ENCODE results near the gene MICAL2. TPM values are rescaled to one million over a fixed set of nuclear protein-coding genes. Genes with fewer than 3 reads are reported as not detected.

MICAL2 gene
- total and polyA plus RNA-seq, 2 donors (not counting 3 experiments of a cell fraction or from before 2014, with no cell fraction given) = 67.6 to 200 TPM

GRCh38 chr11:12140186-12140793, 29.9 kb downstream of the MICAL2 start:
- FAIRE-seq = no peak
- Histone ChIP-seq H2AFZ (ENCODE audit: low read depth, low read length) (no peak overlapping the region), H3K27me3 (ENCODE audit: control insufficient read depth in 2 of 2, insufficient read depth in 2 of 2, low read length in 2 of 2) (no peaks in the 10 kb centered on the region), H3K4me3 (replicated peaks in 1 of 3; ENCODE audit: insufficient read depth in 1 of 3, low read depth in 1 of 3, low read length in 3 of 3) (no peak overlapping the region), H3K36me3 (ENCODE audit: control insufficient read depth in 2 of 2, extremely low read depth in 1 of 2, insufficient read depth in 2 of 2, low read length in 2 of 2) (peaks cover 0 to 1% of the 10 kb centered on the region in 2 experiments), H3K4me2 (ENCODE audit: insufficient read depth, low read length) (no peak overlapping the region), H3K9me1 (replicated peaks; ENCODE audit: control insufficient read depth, extremely low read depth, insufficient read depth, low read length) (no peaks in the 10 kb centered on the region), H3K9me3 (replicated peaks; ENCODE audit: control insufficient read depth, insufficient read depth, low read length) (no peaks in the 10 kb centered on the region), H3K4me1 (ENCODE audit: control insufficient read depth, extremely low read depth, insufficient read depth, low read length) (peaks cover 19% of the 10 kb centered on the region), H3K27ac (ENCODE audit: insufficient read depth, low read depth, low read length) (no peak overlapping the region), H3K9ac (replicated peaks; ENCODE audit: extremely low read depth, insufficient read depth, low read length) (no peak overlapping the region), H3K79me2 (ENCODE audit: control insufficient read depth, insufficient read depth, low read length) (peaks cover 52% of the 10 kb centered on the region), H4K20me1 (replicated peaks; ENCODE audit: control insufficient read depth, extremely low read depth, insufficient read depth, low read length) (no peaks in the 10 kb centered on the region)
- TF ChIP-seq EZH2 (IDR thresholded peaks at IDR 0.05; ENCODE audit: borderline replicate concordance, low read depth, low read length, severe bottlenecking) (no peak), CTCF (IDR thresholded peaks at IDR 0.05; ENCODE audit: extremely low read depth in 1 of 2, insufficient read depth in 1 of 2, low read depth in 1 of 2, low read length in 2 of 2) (no peak), MAX (IDR thresholded peaks at IDR 0.05; ENCODE audit: insufficient read depth, insufficient read length) (no peak), POLR2A (IDR thresholded peaks at IDR 0.05; ENCODE audit: low read depth, low read length) (no peak)
- dilution Hi-C loops (cut with MboI; ENCODE audit: extremely low pct_ligation_motif_present, low sequenced_read_pairs) = no loop called here
- no peak for DNase-seq (ENCODE audit: low read depth, low spot score)
- CTCF ChIA-PET = interaction anchor here (1.2 kb wide), 1 partner anchor 11 kb away, joined by 3 read pairs; no protein-coding TSS in a partner anchor
- BruUV-seq (replicated peaks) = no TSS peak
- POLR2A ChIA-PET = no interaction called here
- intact Hi-C loops (cut with micrococcal nuclease) = no loop called here

- H3K4me3 ChIP-seq (replicated peaks in 1 of 3; ENCODE audit: insufficient read depth in 1 of 3, low read depth in 1 of 3, low read length in 3 of 3) = no peak overlapping the region
- intact Hi-C loops (cut with micrococcal nuclease) = no loop called here
- peak; percentile 40 for FAIRE-seq
- CTCF ChIA-PET = interaction anchor here (1.2 to 1.6 kb wide), 2 partner anchors 10 to 18 kb away, joined by 3 to 4 read pairs; no protein-coding TSS in a partner anchor
- no peaks in the 10 kb centered on the region for H4K20me1 ChIP-seq (replicated peaks; ENCODE audit: control insufficient read depth, extremely low read depth, insufficient read depth, low read length)
- no peak overlapping the region for H2AFZ ChIP-seq (ENCODE audit: low read depth, low read length)
- BruUV-seq (replicated peaks) = no TSS peak
- POLR2A ChIA-PET = no interaction called here
- H3K4me1 ChIP-seq (ENCODE audit: control insufficient read depth, extremely low read depth, insufficient read depth, low read length) = peaks cover 19% of the 10 kb centered on the region
- H3K9me1 ChIP-seq (replicated peaks; ENCODE audit: control insufficient read depth, extremely low read depth, insufficient read depth, low read length) = no peaks in the 10 kb centered on the region
- dilution Hi-C loops (cut with MboI; ENCODE audit: extremely low pct_ligation_motif_present, low sequenced_read_pairs) = no loop called here
- no peaks in the 10 kb centered on the region for H3K27me3 ChIP-seq (ENCODE audit: control insufficient read depth in 2 of 2, insufficient read depth in 2 of 2, low read length in 2 of 2)
- DNase-seq (ENCODE audit: low read depth, low spot score) = no peak
- no peak overlapping the region for H3K9ac ChIP-seq (replicated peaks; ENCODE audit: extremely low read depth, insufficient read depth, low read length)
- H3K9me3 ChIP-seq (replicated peaks; ENCODE audit: control insufficient read depth, insufficient read depth, low read length) = no peaks in the 10 kb centered on the region
- peaks cover 42% of the 10 kb centered on the region for H3K79me2 ChIP-seq (ENCODE audit: control insufficient read depth, insufficient read depth, low read length)
- no peak for TF ChIP-seq POLR2AphosphoS5 (IDR thresholded peaks at IDR 0.05; ENCODE audit: insufficient read depth, low read depth, low read length)
- H3K27ac ChIP-seq (ENCODE audit: insufficient read depth, low read depth, low read length) = no peak overlapping the region
- peaks cover 0 to 2% of the 10 kb centered on the region in 2 experiments for H3K36me3 ChIP-seq (ENCODE audit: control insufficient read depth in 2 of 2, extremely low read depth in 1 of 2, insufficient read depth in 2 of 2, low read length in 2 of 2)
- no peak overlapping the region for H3K4me2 ChIP-seq (ENCODE audit: insufficient read depth, low read length)
Observed at GRCh38 chr11:12141283-12141682, 30.9 kb downstream of the MICAL2 start.

All from endothelial cell of umbilical vein (primary cell).